Activated gamma-delta T cell (primary cell): ENCODE data around the gene INSYN1.
"Not testable (repeated sequence)": the region's sequence is repeated elsewhere in the genome, so short reads cannot be mapped to it uniquely, and the experiment has no call there.

ENCODE experiments used
- DNase-seq: peaks from one replicate; lab custom pipeline; 2025; lab: John Stamatoyannopoulos, UW

The INSYN1 gene

DNA sequence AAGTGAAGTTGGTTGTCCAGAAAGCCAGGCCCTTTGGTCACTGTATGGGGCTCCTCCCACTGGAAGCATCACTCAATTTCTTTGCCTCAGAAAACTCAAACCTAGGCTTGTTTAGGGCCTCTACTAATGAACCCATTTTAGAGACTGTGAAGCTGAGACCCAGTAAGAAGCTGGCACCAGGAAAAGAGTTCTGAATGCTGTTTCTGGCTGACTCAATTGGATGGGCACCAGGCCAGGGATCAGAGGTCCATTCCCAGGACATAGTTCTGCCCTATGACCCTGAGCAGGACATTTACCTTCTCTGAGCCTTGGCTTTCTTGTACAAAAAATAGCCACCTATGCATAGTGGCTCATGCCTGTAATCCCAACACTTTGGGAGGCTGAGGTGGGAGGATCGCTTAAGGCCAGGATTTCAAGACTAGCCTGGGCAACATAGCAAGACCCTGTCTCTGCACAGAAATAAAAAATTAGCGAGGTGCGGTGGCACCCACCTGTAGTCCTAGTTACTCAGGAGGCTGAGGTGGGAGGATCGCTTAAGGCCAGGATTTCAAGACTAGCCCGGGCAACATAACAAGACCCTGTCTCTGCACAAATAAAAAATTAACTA is 38.4 kb downstream of the INSYN1 start:
- no peak for DNase-seq

DNA sequence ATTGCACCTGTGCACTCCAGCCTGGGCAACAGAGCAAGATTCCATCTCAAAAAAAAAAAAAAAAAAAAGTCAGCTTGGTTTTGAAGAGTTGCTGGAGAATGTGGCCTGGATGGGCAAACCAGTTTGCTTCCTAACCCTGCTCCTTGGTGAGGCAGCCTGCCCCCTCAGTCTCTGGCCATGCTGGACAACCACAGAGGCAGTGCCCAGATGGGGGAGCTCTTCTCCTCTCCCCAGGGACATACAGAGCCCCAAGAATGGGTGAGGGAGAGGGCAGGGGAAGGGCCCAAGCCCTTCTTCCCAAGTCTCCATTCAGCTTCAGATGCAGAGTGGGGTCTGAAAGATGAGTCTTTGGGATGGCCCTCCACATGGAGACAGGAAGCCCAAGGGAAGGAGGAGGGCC is 41.0 kb downstream of the INSYN1 start:
- DNase-seq = no peak

DNA sequence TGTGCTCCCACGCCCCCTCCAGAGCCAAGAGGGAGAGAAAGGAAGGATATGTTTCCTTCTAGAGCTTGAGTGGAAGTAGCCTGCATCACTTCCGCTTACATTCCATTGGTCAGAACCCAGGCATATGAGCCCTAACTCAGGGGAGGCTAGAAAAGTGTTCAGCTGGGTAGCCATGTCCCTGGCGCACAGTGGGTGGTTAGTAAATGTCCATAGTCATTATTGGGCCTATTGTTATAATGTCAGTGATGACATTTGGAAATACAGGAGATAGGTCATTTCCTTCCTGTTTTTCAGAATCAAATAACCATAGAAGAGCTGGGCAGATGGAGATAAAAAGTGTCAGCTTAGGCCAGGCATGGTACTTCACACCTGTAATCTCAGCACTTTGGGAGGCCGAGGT is 41.6 kb downstream of the INSYN1 start:
- no peak for DNase-seq

DNA sequence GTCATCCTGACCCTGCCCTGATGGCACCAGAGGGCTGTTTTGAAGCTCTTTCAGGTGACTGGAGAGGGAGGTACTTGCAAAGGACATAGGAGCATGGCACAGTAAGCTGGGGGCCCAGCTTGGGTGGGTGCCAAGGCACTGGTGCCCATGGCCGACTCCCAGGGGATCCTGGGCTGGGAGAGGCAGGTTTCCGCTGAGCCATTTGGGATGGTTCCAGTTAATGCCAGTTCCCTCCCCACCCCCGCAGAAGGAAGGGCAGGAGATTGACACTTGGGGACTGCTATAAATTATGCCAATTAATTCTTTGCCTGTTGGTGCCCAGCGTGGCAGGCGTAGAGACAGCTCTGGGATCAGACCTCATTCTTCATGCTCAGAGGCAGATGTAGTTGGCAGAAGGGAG is 42.8 kb downstream of the INSYN1 start:
- no peak for DNase-seq

DNA sequence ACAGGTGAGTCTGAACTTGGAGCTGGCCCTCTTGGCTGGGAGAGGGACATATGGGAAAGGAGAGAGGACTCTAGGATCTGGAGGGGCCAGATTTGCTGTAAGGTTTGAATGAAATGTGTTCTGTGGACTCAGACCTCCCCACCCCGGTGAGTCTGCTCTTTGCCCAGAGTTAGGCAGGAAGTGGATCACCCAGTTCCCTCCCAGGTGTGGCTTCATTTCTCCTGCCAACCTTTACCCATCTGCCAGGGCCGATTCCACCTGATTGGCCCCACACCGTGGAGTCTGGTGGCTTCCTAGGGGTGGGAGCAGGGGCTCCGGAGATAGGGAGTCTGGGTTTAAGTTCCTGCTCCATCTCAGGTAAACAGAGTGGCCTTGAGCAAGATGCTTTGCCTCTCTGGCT is 43.5 kb downstream of the INSYN1 start:
- DNase-seq = no peak

DNA sequence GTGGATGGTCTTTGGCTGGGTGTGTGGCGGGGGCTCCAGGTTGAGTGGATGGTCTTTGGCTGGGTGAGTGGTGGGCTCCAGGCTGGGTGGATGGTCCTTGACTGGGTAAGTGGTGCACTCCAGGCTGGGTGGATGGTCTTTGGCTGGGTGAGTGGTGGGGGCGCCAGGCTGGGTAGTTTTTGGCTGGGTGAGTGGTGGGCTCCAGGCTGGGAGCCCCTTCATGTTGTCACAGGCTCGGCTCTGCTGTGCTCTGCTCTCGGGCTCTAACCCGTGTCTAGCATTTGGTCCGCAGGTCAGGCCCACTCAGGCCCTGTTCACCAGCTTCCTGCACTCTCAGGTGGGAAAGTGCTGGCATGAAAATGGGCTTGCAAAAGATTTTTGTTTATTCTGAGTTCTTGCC is 43.9 kb downstream of the INSYN1 start:
- no peak for DNase-seq

DNA sequence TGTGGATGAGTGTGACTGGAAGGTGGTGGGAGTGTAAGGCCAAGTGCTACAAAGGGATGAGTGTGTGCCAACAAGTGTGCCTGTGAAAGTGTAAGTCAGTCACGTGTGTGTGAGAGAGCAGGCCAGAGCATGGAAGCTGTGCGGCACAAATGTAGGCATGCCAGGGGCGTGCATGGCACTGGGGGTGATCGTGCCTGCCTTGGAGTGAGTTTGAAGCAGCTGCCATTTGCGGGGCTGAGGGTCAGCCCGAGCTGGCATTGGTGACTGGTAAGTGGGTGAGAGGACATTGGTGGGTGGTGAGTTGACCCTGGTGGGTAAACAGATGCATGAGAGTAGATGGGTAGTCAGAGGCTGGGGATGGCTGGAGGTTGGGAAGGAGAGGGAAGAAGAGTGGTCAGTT is 44.5 kb downstream of the INSYN1 start:
- DNase-seq = no peak

DNA sequence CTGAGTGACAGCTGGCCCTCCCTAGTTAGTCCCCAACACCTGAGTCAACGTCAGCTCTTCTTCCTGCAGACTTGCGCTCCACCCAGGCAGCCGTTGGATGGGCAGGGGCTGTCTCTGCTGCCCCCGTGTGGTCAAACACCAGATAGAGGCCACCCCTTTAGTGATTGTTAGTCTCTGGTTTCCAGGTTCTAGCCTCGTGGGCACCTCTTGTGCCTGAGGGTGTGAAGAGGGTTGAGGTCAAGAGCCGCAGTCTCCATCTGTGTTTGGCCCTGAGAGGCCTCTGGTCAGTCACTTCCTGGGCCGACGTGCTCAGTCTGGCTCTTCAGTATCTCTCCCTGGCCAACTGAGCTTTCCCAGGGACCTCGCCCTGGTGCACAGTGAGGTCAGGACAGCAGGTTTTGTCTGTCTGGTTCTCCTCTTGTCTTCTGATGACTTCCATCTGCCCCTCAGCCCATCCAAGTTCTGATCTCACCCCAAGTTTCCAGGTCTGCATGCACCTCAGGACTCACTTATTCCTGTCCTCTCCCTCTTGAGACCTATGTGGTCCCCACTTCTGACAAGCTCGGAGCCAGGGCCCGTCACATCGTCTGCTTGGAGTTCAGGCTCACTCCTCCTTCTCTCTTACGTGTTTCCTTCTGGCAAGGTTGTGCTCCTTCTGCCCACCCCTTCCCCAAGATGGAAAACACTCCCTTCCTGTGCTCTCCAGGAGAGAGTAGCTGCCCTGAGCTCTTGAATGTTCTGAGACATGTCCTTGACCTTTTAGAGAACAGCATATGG is 48.1 kb downstream of the INSYN1 start:
- no peak for DNase-seq

DNA sequence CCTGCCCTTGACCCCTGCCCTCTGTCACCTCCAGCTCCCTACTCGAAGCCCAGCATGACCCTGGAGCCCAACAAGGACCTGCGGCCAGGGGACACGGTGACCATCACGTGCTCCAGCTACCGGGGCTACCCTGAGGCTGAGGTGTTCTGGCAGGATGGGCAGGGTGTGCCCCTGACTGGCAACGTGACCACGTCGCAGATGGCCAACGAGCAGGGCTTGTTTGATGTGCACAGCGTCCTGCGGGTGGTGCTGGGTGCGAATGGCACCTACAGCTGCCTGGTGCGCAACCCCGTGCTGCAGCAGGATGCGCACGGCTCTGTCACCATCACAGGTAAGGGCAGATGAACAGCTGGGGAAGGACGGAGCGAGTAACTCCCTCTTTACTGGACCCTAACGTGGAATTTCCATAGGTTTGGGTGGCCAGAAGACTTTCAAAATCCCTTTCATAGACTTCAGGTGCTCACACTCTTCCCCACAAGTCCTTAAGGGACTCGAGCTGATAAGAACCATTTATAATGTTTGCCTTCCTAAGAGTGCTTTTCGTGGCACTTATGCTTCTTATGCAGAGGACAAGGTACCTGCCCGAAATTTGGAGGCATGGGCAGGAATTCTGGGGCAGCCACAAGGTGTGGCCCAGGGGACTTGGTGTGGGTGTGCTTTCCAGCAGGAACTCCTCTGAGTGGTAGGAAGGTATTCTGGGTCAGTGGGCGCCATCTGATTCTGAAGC is 48.8 kb downstream of the INSYN1 start:
- DNase-seq = not testable (repeated sequence)

DNA sequence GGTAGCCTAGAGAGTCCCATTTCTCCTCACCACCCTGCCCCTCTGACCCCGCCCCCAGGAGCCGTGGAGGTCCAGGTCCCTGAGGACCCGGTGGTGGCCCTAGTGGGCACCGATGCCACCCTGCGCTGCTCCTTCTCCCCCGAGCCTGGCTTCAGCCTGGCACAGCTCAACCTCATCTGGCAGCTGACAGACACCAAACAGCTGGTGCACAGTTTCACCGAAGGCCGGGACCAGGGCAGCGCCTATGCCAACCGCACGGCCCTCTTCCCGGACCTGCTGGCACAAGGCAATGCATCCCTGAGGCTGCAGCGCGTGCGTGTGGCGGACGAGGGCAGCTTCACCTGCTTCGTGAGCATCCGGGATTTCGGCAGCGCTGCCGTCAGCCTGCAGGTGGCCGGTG is 49.5 kb downstream of the INSYN1 start:
- not testable (repeated sequence) for DNase-seq

DNA sequence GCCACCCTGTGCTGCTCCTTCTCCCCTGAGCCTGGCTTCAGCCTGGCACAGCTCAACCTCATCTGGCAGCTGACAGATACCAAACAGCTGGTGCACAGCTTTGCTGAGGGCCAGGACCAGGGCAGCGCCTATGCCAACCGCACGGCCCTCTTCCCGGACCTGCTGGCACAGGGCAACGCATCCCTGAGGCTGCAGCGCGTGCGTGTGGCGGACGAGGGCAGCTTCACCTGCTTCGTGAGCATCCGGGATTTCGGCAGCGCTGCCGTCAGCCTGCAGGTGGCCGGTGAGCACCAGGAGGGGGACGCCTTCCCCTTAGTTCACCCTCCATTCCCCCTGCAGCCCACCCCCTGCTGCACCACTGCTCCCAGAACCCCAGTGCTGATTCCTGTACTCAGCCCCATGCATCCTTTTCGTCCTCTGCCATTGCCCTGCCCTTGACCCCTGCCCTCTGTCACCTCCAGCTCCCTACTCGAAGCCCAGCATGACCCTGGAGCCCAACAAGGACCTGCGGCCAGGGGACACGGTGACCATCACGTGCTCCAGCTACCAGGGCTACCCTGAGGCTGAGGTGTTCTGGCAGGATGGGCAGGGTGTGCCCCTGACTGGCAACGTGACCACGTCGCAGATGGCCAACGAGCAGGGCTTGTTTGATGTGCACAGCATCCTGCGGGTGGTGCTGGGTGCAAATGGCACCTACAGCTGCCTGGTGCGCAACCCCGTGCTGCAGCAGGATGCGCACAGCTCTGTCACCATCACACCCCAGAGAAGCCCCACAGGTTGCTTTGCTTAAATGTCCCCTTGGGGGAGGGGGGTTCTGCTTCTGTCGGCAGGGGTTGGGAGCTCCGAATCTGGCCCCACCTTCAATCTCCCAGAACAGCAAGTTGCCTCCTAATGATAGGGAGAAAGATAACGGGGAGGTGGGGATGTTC is 50.6 kb downstream of the INSYN1 start:
- not testable (repeated sequence) for DNase-seq

DNA sequence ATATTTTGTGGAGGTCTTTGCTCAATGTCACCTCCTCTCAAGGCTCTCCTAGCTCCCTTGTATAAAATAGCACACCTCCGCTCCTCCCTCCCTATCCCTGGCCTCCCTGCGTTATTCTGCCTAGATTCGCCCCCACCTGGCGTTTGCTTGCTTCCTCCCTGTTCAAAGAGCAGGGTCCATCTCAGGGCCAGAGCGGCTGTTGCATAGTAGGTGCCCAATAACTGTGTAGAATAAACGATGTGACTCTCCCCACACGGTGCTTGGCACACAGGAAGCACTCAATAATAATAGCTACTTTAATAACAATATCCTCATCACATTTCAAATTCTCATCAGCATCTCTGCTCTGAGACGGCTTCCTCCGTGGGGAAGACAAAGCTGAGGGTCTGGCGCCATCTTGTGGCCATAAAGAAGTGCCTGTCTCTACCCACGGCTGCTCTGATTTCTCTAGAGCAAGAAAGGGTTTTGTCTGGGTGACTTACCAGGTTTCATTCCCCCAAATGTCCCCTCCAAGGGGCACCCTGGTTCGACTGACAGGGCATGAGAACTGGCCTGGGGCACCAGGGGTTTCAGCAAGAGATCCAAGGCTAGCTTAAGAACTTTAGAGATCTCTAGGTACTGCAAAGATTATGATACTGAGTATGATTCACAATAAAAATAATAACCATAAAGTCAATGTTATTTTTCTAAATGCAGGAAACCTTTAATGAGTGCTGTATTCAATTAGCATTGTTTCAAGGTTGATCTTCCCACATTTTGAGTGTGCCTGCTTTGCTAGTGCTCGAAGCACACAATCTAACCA is 52.9 kb downstream of the INSYN1 start:
- no peak for DNase-seq

DNA sequence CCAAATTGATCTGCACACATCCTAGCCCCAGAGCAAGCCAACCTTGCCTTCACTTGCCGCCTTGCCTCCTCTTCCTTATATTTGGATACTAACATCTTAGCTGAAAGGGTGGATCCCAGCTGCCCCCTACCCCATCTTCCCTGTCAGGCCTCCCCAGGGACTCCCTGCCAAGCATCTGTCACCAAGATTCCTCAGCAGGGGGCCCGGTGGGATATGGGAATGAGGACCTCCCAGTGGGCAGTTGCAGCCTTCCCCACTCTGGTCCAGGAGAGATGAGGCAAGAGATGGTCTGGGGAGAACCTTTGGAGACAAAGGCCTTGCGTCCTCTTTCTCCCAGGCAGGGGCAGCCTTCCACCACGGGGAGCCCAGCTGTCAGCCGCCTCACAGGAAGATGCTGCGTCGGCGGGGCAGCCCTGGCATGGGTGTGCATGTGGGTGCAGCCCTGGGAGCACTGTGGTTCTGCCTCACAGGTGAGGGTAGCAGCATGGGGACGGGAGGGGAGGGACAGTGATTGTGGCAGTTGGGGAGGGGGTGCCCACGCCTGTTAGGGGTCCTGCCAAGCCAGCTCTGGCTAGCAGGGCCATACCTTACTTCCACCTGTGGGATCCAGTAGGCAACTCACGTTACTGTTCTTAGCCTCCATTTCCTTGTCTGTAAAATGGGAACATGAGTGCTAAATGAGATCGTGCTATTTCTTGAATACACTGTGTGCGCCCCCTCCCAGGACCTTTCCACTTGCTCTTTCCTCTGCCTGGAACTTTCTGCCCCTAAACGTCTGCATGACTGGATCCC is 53.7 kb downstream of the INSYN1 start:
- no peak for DNase-seq

DNA sequence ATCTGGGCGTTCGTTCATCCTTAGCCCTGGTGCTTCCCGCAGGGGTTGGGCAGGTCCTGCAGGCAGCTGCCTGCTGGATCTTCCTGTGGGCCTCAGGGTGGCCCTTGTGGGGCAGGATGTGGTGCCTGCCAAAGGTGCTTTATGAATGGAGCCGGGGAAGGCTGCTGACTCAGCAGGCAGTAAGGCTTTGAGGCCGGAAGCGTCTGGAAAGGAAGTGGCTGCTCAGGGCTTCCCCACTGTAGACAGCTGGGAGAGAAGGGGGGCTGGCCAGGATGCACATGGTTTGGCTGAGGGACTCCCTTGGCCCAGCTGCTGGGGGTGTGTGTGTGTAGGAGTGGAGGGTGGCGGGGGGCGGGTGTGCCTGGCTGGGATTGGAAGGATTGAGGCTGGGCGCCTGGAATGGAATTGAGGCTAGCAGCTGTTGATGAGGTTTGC is 56.1 kb downstream of the INSYN1 start:
- peak; percentile 27 for DNase-seq

DNA sequence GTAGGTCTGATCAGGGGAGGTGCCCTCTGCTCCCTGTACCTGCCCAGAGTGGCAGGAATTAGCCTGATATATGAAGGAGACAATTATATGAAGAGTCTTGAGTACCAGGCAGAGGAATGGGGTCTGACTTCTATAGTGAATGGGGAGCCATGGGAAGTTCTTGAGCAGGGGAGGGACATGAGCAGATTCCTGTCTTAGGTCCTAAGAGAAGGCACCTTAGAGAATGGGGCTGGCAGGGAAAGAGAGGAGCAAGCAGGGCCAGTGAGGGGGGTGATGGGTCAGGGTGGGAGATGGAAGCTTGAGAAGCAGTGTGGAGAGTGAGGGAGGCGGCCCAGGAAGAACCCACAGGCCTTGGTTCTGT is 56.5 kb downstream of the INSYN1 start:
- DNase-seq = no peak

DNA sequence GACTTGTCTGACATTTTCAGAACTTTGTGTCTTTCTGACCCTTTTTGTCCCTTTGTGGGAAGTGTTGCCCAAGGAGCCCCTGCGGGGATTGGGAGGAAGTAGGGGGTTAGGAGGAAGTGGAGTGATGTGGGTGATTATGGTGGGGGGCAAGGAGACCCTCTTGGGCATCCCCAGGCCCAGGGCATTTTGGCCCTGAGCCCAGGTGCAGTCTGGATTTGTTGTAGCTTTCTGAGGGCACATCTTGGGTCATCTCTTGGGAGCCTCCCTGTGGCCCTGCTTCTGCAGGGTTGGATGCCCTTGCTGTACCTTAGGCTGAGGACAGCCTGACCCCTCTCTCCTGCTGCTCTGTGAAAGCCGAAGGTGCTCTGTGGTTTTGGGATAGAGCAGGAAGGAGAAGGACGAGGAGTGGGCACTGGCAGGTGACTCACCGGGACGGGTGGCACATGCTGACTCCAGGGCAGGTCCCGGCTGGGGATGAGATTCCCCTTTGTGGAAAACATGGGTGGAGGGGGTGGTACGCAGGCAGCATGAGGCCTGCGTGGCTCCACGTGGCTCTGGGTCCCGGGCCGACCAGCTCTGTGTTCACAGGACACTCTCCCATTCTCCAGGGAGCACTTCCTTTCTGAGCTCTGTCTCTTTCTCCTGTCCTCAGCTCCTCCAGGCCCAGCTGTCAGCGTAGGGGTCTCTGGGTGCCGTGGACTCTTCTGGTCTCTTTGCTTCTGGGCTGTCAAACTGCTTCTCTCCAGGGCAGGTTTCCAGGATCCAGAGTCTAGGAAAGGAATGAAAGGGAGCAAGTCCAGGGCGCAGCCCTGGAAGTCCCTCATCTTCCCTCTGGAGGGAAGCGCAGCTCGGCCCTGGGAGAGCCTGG is 57.1 kb downstream of the INSYN1 start:
- no peak for DNase-seq

DNA sequence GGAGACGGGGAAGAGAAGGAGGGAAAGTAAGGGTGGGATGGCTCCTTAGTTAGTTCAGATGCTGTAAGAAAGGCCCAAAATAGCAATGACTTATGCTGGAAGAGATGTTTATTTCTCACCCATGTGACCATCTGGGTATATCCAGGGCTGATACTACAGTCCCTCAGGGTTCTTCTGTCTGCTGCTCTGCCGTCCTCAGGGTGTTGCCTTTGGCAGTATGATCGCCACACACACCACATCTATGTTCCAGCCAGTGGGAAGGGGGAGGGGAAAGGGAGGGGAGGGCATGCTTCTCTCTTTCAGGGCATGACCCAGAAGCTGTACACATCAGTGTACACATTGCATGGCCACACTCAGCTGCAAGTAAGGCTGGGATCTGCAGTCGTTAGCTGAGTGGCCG is 58.7 kb downstream of the INSYN1 start:
- DNase-seq = no peak

DNA sequence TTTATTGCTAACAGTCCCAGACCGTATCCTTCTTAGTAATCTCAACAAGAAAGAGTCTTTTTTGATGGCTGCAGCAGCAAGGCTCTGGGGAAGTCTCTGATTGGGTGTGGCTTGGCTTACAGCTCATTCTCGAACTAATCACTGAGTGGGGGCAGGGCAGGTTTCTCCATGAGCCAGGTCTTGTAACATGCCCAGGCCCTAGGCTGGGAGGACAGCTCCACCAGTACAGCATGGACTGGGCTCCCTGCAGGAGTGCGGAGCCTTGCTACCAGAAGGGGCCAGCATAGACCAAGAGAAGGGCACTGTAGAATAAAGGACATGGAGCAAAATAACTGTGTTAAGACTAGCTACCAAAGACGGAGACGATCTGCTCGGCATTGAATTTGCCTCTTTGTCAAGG is 61.8 kb downstream of the INSYN1 start:
- DNase-seq = no peak

DNA sequence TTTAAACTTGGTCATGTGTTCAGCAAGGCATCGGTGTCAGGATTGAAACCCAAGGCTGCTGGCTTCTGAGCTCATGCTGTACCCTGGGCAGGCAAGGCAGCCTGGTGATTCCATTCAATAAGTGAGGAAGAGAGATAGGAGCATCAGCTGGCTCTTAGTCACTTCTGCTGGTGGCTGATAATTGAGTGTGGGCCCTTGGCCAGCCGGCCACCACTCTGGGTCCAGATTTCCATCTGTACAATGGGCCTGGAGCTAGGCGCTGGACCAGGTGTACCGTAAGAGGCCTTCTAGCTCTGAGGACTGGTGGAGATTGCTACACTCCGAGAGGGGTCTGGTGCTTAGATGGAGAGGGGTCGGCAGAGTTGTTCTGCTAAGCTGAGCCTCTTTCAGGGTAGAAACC is 64.7 kb downstream of the INSYN1 start:
- DNase-seq = no peak
